Muscle of leg (tissue), 11 donors: ENCODE data around the gene WDFY3. TPM values are rescaled to one million over a fixed set of nuclear protein-coding genes. Genes with fewer than 3 reads are reported as not detected.

Experiments used
- DNase-seq: peaks from one replicate; pipeline ENCODE4 v3.0.0; 2013
- H3K27ac ChIP-seq: one replicate; pipeline ENCODE4 v1.5.1; 2013; ENCODE audit warnings: mild to moderate bottlenecking, low read length, control low read depth
- H3K27me3 ChIP-seq: one replicate; pipeline ENCODE4 v1.6.1; 2013; ENCODE audit warnings: low read length; ENCODE audit not compliant: control insufficient read depth, insufficient read depth
- H3K36me3 ChIP-seq: one replicate; pipeline ENCODE4 v1.6.1; 2013; ENCODE audit warnings: low read length; ENCODE audit not compliant: control insufficient read depth, insufficient read depth
- H3K4me1 ChIP-seq: one replicate; pipeline ENCODE4 v1.6.1; 2013; ENCODE audit warnings: low read length; ENCODE audit not compliant: control insufficient read depth, insufficient read depth
- H3K4me3 ChIP-seq: one replicate; pipeline ENCODE4 v1.5.1; 2013; ENCODE audit warnings: low read length, control low read depth
- H3K9me3 ChIP-seq: replicated peaks from 2 replicates; pipeline ENCODE4 v1.6.1; 2013; ENCODE audit warnings: low read depth, low read length; ENCODE audit not compliant: control insufficient read depth
- WGBS: methylation state at CpG from one replicate; pipeline ENCODE4 v1.1.5; 2013; ENCODE audit warnings: missing lambda C conversion rate; ENCODE audit not compliant: insufficient coverage; 5-methylcytosine and 5-hydroxymethylcytosine counted together
- polyA plus RNA-seq, 8 donors: library from polyadenylated mRNA; unstranded; fragments of 120-200 nt; gene quantifications; one replicate each; pipeline versions ENCODE4 v1.2.1 to v1.2.3, GENCODE V29; 2013; ENCODE audit warnings: inconsistent platforms in 1 of 8, low replicate concordance in 1 of 8; ENCODE audit not compliant: insufficient read length in 8 of 8, insufficient read depth in 1 of 8
- total RNA-seq: library from RNA; stranded (reverse); fragments of 120-200 nt; gene quantifications from one replicate; pipeline ENCODE4 v1.2.4, GENCODE V29; 2013

The WDFY3 gene
- total and polyA plus RNA-seq, 9 donors, result 11.8 to 40.6 (median 20.3) TPM

DNA sequence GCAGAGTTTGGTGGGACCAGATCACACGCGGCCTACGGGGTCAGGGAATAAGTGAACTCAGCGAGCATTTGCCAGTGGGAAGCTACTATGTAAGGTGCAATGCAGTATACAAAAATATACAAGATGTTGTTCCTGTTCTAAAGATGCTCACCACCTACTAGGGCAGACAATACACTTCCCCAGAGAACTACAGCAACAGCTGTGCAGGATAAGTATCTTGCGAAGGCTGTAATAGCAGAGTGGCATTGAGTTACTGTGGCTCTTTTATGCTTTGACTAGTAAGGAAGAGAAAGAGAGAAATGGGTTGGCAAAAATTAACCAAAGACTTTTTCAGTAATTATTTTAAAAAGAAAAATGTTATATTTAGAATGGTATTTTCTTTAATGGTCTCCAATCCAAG lies 322.4 kb downstream of the WDFY3 start:
- Histone ChIP-seq H3K27me3 (no peaks in the 10 kb centered on the region), H3K4me1 (no peaks in the 10 kb centered on the region), H3K27ac (no peak overlapping the region), H3K36me3 (no peaks in the 10 kb centered on the region), H3K9me3 (no peaks in the 10 kb centered on the region), H3K4me3 (no peak overlapping the region)
- no peak for DNase-seq
- WGBS, result no CpG with 5 or more reads among the region's 5 CpGs

DNA sequence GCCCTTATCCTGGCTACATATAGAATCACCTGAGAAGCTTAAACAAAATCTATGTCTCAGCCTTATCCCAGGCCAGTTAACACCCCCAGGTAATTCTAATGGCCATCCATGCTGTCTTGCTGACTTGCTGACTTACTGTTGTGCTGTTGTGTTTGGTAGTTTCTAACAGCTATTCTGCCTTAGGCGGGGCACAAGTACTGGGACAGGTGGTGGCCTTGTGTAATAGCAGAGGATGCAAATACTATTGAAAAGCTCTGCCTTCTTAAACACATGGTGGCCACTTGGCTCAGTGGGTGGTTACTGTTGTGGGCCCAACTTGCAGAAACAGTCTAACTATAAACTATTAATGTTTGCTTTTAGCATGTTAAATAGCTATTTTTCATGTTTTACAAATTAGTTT lies 327.3 kb downstream of the WDFY3 start:
- DNase-seq, result no peak
- Histone ChIP-seq H3K27ac (no peak overlapping the region), H3K4me3 (no peak overlapping the region), H3K36me3 (no peaks in the 10 kb centered on the region), H3K4me1 (no peaks in the 10 kb centered on the region), H3K9me3 (no peaks in the 10 kb centered on the region), H3K27me3 (no peaks in the 10 kb centered on the region)
- no CpG with 5 or more reads among the region's 1 CpG for WGBS

- H3K4me1 ChIP-seq, result no peaks in the 10 kb centered on the region
- H3K4me3 ChIP-seq, result no peak overlapping the region
- H3K27me3 ChIP-seq, result no peaks in the 10 kb centered on the region
- no peaks in the 10 kb centered on the region for H3K9me3 ChIP-seq
- no peak for DNase-seq
- no peaks in the 10 kb centered on the region for H3K36me3 ChIP-seq
- H3K27ac ChIP-seq, result no peak overlapping the region
Measured at GRCh38 chr4:84638092-84638491, 328.4 kb downstream of the WDFY3 start.

DNA sequence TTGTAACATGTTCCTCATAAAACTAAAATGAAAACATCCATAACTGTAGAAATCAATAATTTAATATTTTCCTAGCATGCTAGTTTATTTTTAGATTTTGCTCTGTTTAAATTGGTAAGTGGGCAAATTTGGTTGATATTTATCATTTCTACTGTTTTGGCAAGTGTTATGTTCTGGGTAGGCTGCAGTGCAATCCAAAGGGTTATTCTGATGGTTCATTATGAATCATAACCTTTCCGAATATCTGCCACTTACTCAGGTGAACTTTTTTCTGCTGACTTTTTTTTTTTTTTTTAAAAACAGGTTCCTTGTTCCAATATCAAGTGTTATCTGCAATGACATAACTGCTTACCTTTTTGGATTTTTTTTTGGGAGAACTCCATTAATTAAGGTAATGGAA lies 331.5 kb downstream of the WDFY3 start:
- H3K4me1 ChIP-seq, result no peaks in the 10 kb centered on the region
- no peak overlapping the region for H3K4me3 ChIP-seq
- H3K27me3 ChIP-seq, result no peaks in the 10 kb centered on the region
- DNase-seq, result no peak
- no peak overlapping the region for H3K27ac ChIP-seq
- WGBS, result no CpG with 5 or more reads among the region's 1 CpG
- no peaks in the 10 kb centered on the region for H3K9me3 ChIP-seq
- H3K36me3 ChIP-seq, result no peaks in the 10 kb centered on the region

- no peak for DNase-seq
Measured at GRCh38 chr4:84632092-84632491, 334.4 kb downstream of the WDFY3 start.

GRCh38 chr4:84631573-84631972 lies 334.9 kb downstream of the WDFY3 start:
- Histone ChIP-seq H3K27me3 (no peaks in the 10 kb centered on the region), H3K4me1 (no peaks in the 10 kb centered on the region), H3K27ac (no peak overlapping the region), H3K4me3 (no peak overlapping the region), H3K9me3 (no peaks in the 10 kb centered on the region), H3K36me3 (no peaks in the 10 kb centered on the region)
- no CpG with 5 or more reads among the region's 3 CpGs for WGBS
- DNase-seq, result no peak

More at GRCh38 chr4:84632092-84632491, 334.4 kb downstream of the WDFY3 start:
- no peak overlapping the region for H3K4me3 ChIP-seq
- 90% methylated on average over 2 of the region's 2 CpGs for WGBS
- no peaks in the 10 kb centered on the region for H3K4me1 ChIP-seq
- no peaks in the 10 kb centered on the region for H3K36me3 ChIP-seq
- H3K27me3 ChIP-seq, result no peaks in the 10 kb centered on the region
- H3K27ac ChIP-seq, result no peak overlapping the region
- no peaks in the 10 kb centered on the region for H3K9me3 ChIP-seq

DNA sequence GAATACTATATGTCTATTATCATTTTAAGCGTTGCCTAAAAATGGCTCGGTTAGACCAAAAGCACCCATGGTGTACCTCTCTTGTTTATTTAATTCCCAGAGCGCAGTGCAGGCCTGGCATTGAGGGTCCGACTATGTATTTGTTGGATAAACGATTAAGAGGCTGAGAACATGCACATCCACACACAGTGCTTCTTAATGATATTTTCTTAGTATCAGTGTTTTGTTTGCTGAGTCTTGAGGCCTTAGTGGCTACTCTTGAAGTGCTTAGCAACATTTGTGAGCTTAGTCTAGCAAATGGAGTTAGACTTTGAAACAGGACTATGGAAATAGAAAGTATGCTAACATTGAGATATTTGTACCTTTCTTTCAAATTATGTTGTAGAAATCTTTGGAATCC lies 339.8 kb downstream of the WDFY3 start:
- no peaks in the 10 kb centered on the region for H3K27me3 ChIP-seq
- no peak for DNase-seq
- no peak overlapping the region for H3K4me3 ChIP-seq
- no CpG with 5 or more reads among the region's 5 CpGs for WGBS
- H3K27ac ChIP-seq, result no peak overlapping the region
- H3K4me1 ChIP-seq, result no peaks in the 10 kb centered on the region
- H3K9me3 ChIP-seq, result no peaks in the 10 kb centered on the region
- H3K36me3 ChIP-seq, result no peaks in the 10 kb centered on the region

DNA sequence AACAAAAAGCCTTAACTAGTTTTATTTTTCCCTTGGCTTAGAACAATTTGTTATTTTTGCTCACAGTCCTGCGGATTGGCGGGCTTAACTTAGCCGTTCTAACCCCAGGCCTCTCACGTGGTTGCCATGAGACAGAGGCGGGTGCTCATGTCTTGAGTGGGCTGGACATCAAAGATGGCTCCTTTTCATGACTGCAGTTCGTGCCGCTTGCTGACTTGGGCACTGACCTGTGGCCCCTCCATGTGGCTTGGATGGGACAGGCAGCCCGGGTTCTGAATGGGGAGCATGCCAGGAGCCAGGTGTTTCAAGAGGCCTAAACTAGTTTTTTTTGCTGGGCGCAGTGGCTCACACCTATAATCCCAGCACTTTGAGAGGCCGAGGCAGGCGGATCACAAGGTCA lies 342.8 kb downstream of the WDFY3 start:
- no peak overlapping the region for H3K4me3 ChIP-seq
- H3K27ac ChIP-seq, result no peak overlapping the region
- 94% methylated on average over 7 of the region's 11 CpGs for WGBS
- DNase-seq, result no peak
- H3K27me3 ChIP-seq, result no peaks in the 10 kb centered on the region
- no peaks in the 10 kb centered on the region for H3K4me1 ChIP-seq
- no peaks in the 10 kb centered on the region for H3K9me3 ChIP-seq
- no peaks in the 10 kb centered on the region for H3K36me3 ChIP-seq

DNA sequence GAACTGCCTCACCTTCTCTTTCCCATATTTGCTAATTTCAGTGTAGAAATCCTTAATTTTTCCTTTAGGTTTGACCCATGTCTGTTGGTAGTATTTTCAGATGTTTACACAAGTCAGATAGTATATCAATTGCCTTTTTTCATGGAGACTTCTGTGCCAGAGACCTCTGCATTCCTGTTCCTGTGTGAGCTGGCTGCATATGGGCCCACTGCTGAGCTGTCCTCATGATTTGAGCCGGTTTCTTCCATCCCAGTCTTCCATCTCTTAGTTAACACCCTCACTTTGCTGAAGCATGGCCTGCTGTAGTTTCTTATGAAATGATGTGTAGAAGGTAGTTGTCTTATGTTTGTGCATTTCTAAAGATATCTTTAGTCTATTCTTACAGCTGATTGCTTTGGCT lies 343.5 kb downstream of the WDFY3 start:
- H3K27me3 ChIP-seq, result no peaks in the 10 kb centered on the region
- H3K9me3 ChIP-seq, result no peaks in the 10 kb centered on the region
- H3K27ac ChIP-seq, result no peak overlapping the region
- no peaks in the 10 kb centered on the region for H3K36me3 ChIP-seq
- no peak overlapping the region for H3K4me3 ChIP-seq
- DNase-seq, result no peak
- no peaks in the 10 kb centered on the region for H3K4me1 ChIP-seq
- whole genome bisulfite sequencing, result no CpG with 5 or more reads among the region's 1 CpG
